H9 (cell line): ENCODE results near the gene FAM83F. TPM values are rescaled to one million over a fixed set of nuclear protein-coding genes. Genes with fewer than 3 reads are reported as not detected.

Experiments
- DNase-seq: peaks from one replicate; pipeline ENCODE4 v3.0.0-alpha.2; 2017
- H2AFZ ChIP-seq: one replicate; pipeline ENCODE4 v1.6.1; 2013; ENCODE audit warnings: mild to moderate bottlenecking, low read length, control low read depth, moderate library complexity
- H2AK5ac ChIP-seq: 2 replicates; pipeline ENCODE4 v1.6.1; 2013; ENCODE audit warnings: low read length, control low read depth, mixed read lengths; ENCODE audit not compliant: insufficient read length
- H2BK120ac ChIP-seq: one replicate; pipeline ENCODE4 v1.6.1; 2013; ENCODE audit warnings: low read depth, mild to moderate bottlenecking, low read length, control low read depth, inconsistent platforms; ENCODE audit not compliant: poor library complexity, severe bottlenecking
- H2BK12ac ChIP-seq: 2 replicates; pipeline ENCODE4 v1.6.1; 2013; ENCODE audit warnings: low read length, control low read depth, mixed read lengths, low read depth; ENCODE audit not compliant: insufficient read length
- H2BK15ac ChIP-seq: 2 replicates; pipeline ENCODE4 v1.6.1; 2013; ENCODE audit warnings: low read depth, low read length, control low read depth
- H2BK20ac ChIP-seq: one replicate; pipeline ENCODE4 v1.6.1; 2013; ENCODE audit warnings: low read depth, mild to moderate bottlenecking, low read length, control low read depth, inconsistent platforms; ENCODE audit not compliant: poor library complexity, severe bottlenecking
- H2BK5ac ChIP-seq: 2 replicates; pipeline ENCODE4 v1.6.1; 2013; ENCODE audit warnings: low read length, control low read depth, mixed read lengths; ENCODE audit not compliant: insufficient read length
- H3K14ac ChIP-seq: 2 replicates; pipeline ENCODE4 v1.6.1; 2013; ENCODE audit warnings: low read length, control low read depth; ENCODE audit not compliant: insufficient read depth
- H3K18ac ChIP-seq: 2 replicates; pipeline ENCODE4 v1.6.1; 2013; ENCODE audit warnings: low read depth, mild to moderate bottlenecking, mixed read lengths, low read length, control low read depth; ENCODE audit not compliant: insufficient read length
- H3K23ac ChIP-seq: 2 replicates; pipeline ENCODE4 v1.6.1; 2013; ENCODE audit warnings: low read length, control low read depth, mixed read lengths, low read depth; ENCODE audit not compliant: insufficient read length
- H3K23me2 ChIP-seq: 2 replicates; pipeline ENCODE4 v1.6.1; 2013; ENCODE audit warnings: low read depth, mild to moderate bottlenecking, mixed read lengths, low read length, control low read depth; ENCODE audit not compliant: insufficient read length, poor library complexity, severe bottlenecking
- H3K27ac ChIP-seq: 2 replicates; pipeline ENCODE4 v1.5.1; 2013; ENCODE audit warnings: low read length, control low read depth, mixed read lengths, low read depth; ENCODE audit not compliant: insufficient read length
- H3K27me3 ChIP-seq: 2 replicates; pipeline ENCODE4 v1.6.1; 2013; ENCODE audit warnings: low read length, control low read depth, inconsistent platforms; ENCODE audit not compliant: insufficient read depth
- H3K4ac ChIP-seq: 2 replicates; pipeline ENCODE4 v1.6.1; 2013; ENCODE audit warnings: low read depth, mild to moderate bottlenecking, control low read depth, inconsistent platforms, low read length, moderate library complexity
- H3K4me1 ChIP-seq: 2 replicates; pipeline ENCODE4 v1.6.1; 2013; ENCODE audit warnings: low read length, control low read depth, inconsistent platforms; ENCODE audit not compliant: insufficient read depth
- H3K4me2 ChIP-seq: 2 replicates; pipeline ENCODE4 v1.6.1; 2013; ENCODE audit warnings: low read length, control low read depth, mixed read lengths; ENCODE audit not compliant: insufficient read length, insufficient read depth
- H3K56ac ChIP-seq: 2 replicates; pipeline ENCODE4 v1.6.1; 2013; ENCODE audit warnings: low read depth, mild to moderate bottlenecking, mixed read lengths, low read length, control low read depth; ENCODE audit not compliant: insufficient read length
- H3K79me1 ChIP-seq: 2 replicates; pipeline ENCODE4 v1.6.1; 2013; ENCODE audit warnings: low read depth, mild to moderate bottlenecking, moderate library complexity, low read length, control low read depth, inconsistent platforms; ENCODE audit not compliant: insufficient read depth, poor library complexity, severe bottlenecking
- H3K79me2 ChIP-seq: 2 replicates; pipeline ENCODE4 v1.6.1; 2013; ENCODE audit warnings: low read length, control low read depth, inconsistent platforms; ENCODE audit not compliant: insufficient read depth
- H3K9ac ChIP-seq: 2 replicates; pipeline ENCODE4 v1.6.1; 2013; ENCODE audit warnings: low read length, control low read depth, mixed read lengths; ENCODE audit not compliant: insufficient read length; ENCODE audit errors: extremely low read depth
- H3K9me3 ChIP-seq: one replicate; pipeline ENCODE4 v1.6.1; 2013; ENCODE audit warnings: low read depth, low read length, inconsistent platforms; ENCODE audit not compliant: control insufficient read depth
- H3T11ph ChIP-seq: one replicate; pipeline ENCODE4 v1.6.1; 2013; ENCODE audit warnings: mild to moderate bottlenecking, low read length, control low read depth, inconsistent platforms
- H4K20me1 ChIP-seq: one replicate; pipeline ENCODE4 v1.6.1; 2013; ENCODE audit not compliant: control insufficient read depth, insufficient read length, insufficient read depth
- H4K5ac ChIP-seq: 2 replicates; pipeline ENCODE4 v1.6.1; 2013; ENCODE audit warnings: low read depth, mild to moderate bottlenecking, mixed read lengths, low read length, control low read depth; ENCODE audit not compliant: insufficient read length
- H4K8ac ChIP-seq: replicated peaks from 2 replicates; pipeline ENCODE4 v1.6.1; 2013; ENCODE audit warnings: low read length, control low read depth, mixed read lengths, low read depth; ENCODE audit not compliant: insufficient read length
- H4K91ac ChIP-seq: 2 replicates; pipeline ENCODE4 v1.6.1; 2013; ENCODE audit warnings: low read depth, mild to moderate bottlenecking, moderate library complexity, mixed read lengths, low read length, control low read depth; ENCODE audit not compliant: insufficient read length
- H3K27ac Mint-ChIP-seq, 3 experiments: 2 replicates in 2 of 3; 3 replicates in 1 of 3; pipeline ENCODE4 v1.8.0; 2020 to 2021; ENCODE audit warnings: mixed read lengths in 3 of 3, mild to moderate bottlenecking in 1 of 3, moderate library complexity in 1 of 3
- H3K27me3 Mint-ChIP-seq: 2 replicates; pipeline ENCODE4 v1.8.0; 2021; ENCODE audit warnings: low read depth, mild to moderate bottlenecking, moderate library complexity, mixed read lengths
- H3K36me3 Mint-ChIP-seq, 3 experiments: 2 replicates in 2 of 3; 3 replicates in 1 of 3; pipeline ENCODE4 v1.8.0; 2020 to 2021; ENCODE audit warnings: low read depth in 3 of 3, mixed read lengths in 3 of 3; ENCODE audit not compliant: insufficient read depth in 1 of 3
- H3K4me1 Mint-ChIP-seq, 2 experiments: 2 replicates each; pipeline ENCODE4 v1.8.0; 2020; ENCODE audit warnings: mixed read lengths in 2 of 2
- H3K4me3 Mint-ChIP-seq, 2 experiments: 2 replicates in 1 of 2; 3 replicates in 1 of 2; pipeline ENCODE4 v1.8.0; 2020 to 2021; ENCODE audit warnings: mild to moderate bottlenecking in 2 of 2, mixed read lengths in 2 of 2, moderate library complexity in 1 of 2
- H3K9me3 Mint-ChIP-seq, 2 experiments: 2 replicates in 1 of 2; 3 replicates in 1 of 2; pipeline ENCODE4 v1.8.0; 2020; ENCODE audit warnings: mild to moderate bottlenecking in 2 of 2, mixed read lengths in 2 of 2, moderate library complexity in 1 of 2
- WGBS: extraction: QIAGEN DNeasy Blood & Tissue Kit; methylation state at CpG from one replicate; pipeline ENCODE4 v1.1.7; 2013; ENCODE audit warnings: missing lambda C conversion rate, low lambda C conversion rate, mixed read lengths; ENCODE audit not compliant: insufficient read length; ENCODE audit errors: extremely low coverage; 5-methylcytosine and 5-hydroxymethylcytosine counted together
- total RNA-seq: library from RNA; stranded (reverse); gene quantifications from 2 replicates; pipeline ENCODE4 v1.2.1, GENCODE V29; 2021
- TF ChIP-seq, protein P1 (sequence below): fragments of 200-600 bp; sonication (generic); conservative IDR thresholded peaks from 3 replicates; pipeline ENCODE4 v1.8.0; 2021; ENCODE audit warnings: antibody characterized with exemption, mild to moderate bottlenecking

FAM83F gene
- total RNA-seq, 1 experiment from 2014 or later, result 17.4 TPM

- Mint-ChIP-seq H3K27ac (no peak overlapping the region), H3K4me1 (peaks cover 13 to 15% of the 10 kb centered on the region in 2 experiments), H3K36me3 (no peaks in the 10 kb centered on the region), H3K4me3 (no peak overlapping the region), H3K27me3 (peaks cover 19% of the 10 kb centered on the region), H3K9me3 (no peaks in the 10 kb centered on the region)
- Histone ChIP-seq H2AK5ac (no peak overlapping the region), H2AFZ (no peak overlapping the region), H2BK12ac (no peak overlapping the region), H2BK15ac (no peak overlapping the region), H4K20me1 (no peaks in the 10 kb centered on the region), H3K27me3 (no peaks in the 10 kb centered on the region), H3K79me2 (no peaks in the 10 kb centered on the region), H3K27ac (no peak overlapping the region), H2BK5ac (no peak overlapping the region), H3K9ac (no peak overlapping the region), H4K8ac (no peak overlapping the region), H3K14ac (no peak overlapping the region), H3K4ac (no peak overlapping the region), H3K23ac (no peak overlapping the region), H3K23me2 (no peaks in the 10 kb centered on the region), H3K56ac (no peak overlapping the region), H3T11ph (no peak overlapping the region), H3K79me1 (no peaks in the 10 kb centered on the region), H3K4me1 (no peaks in the 10 kb centered on the region), H4K91ac (no peak overlapping the region), H3K9me3 (no peaks in the 10 kb centered on the region), H3K4me2 (no peak overlapping the region), H2BK20ac (no peak overlapping the region), H4K5ac (no peak overlapping the region), H2BK120ac (no peak overlapping the region), H3K18ac (no peak overlapping the region)
- no peak for DNase-seq
- WGBS, result no CpG with 5 or more reads among the region's 9 CpGs
- TF ChIP-seq, protein P1, sequence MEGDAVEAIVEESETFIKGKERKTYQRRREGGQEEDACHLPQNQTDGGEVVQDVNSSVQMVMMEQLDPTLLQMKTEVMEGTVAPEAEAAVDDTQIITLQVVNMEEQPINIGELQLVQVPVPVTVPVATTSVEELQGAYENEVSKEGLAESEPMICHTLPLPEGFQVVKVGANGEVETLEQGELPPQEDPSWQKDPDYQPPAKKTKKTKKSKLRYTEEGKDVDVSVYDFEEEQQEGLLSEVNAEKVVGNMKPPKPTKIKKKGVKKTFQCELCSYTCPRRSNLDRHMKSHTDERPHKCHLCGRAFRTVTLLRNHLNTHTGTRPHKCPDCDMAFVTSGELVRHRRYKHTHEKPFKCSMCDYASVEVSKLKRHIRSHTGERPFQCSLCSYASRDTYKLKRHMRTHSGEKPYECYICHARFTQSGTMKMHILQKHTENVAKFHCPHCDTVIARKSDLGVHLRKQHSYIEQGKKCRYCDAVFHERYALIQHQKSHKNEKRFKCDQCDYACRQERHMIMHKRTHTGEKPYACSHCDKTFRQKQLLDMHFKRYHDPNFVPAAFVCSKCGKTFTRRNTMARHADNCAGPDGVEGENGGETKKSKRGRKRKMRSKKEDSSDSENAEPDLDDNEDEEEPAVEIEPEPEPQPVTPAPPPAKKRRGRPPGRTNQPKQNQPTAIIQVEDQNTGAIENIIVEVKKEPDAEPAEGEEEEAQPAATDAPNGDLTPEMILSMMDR, result no peak
Observed at GRCh38 chr22:39967103-39967829, 27.5 kb upstream of the FAM83F start.
